LNCAP (cell line): Measurements from ENCODE around the gene GLRX3.

Experiments used
- CTCF ChIP-seq: fragments of 450-650 bp; IDR thresholded peaks from 2 replicates; pipeline ENCODE4 v1.5.1; 2017; ENCODE audit warnings: mild to moderate bottlenecking

The GLRX3 gene

GRCh38 chr10:130111113-130111851 lies 24.9 kb upstream of the GLRX3 start:
- no peak for TF ChIP-seq CTCF

- TF ChIP-seq CTCF, result no peak
These were observed 24.4 kb upstream of the GLRX3 start for GRCh38 chr10:130111852-130112180.

- TF ChIP-seq CTCF, result no peak
These were observed 23.4 kb upstream of the GLRX3 start for GRCh38 chr10:130112821-130113220.

GRCh38 chr10:130121486-130122079 lies 14.6 kb upstream of the GLRX3 start:
- TF ChIP-seq CTCF, result no peak

DNA sequence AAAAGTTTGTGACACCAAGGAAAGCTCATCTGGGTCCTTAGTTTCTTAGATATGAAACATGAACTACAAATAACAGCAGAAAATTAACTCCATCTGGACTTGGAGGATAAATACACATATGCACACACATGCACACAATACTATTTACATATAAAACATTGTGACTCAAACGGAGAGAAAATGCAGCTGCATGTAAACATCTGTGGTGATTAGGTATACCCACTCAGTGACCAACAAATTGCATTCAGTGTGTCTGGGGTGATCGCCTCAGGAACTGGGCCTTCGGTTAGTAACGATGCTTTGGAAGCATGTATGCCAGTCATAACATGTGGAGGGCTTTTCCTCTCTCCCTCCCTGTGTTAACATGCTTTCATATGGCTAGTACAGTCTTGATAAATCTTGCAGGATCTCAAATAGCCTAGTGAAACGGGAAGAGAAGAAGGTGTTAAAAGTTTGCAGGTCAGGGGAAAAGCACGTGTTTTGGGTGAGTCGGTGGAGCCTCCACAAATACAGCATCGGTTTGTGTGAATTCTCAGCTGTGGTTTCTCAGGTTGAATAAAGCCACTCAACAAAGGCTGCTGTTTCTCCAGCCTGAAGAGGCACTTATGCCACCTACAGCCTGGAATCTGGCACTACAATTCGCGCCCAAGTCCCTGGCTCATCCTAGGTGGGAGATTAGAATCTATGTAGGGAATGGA lies 8.7 kb upstream of the GLRX3 start:
- peak; percentile 84 for TF ChIP-seq CTCF

DNA sequence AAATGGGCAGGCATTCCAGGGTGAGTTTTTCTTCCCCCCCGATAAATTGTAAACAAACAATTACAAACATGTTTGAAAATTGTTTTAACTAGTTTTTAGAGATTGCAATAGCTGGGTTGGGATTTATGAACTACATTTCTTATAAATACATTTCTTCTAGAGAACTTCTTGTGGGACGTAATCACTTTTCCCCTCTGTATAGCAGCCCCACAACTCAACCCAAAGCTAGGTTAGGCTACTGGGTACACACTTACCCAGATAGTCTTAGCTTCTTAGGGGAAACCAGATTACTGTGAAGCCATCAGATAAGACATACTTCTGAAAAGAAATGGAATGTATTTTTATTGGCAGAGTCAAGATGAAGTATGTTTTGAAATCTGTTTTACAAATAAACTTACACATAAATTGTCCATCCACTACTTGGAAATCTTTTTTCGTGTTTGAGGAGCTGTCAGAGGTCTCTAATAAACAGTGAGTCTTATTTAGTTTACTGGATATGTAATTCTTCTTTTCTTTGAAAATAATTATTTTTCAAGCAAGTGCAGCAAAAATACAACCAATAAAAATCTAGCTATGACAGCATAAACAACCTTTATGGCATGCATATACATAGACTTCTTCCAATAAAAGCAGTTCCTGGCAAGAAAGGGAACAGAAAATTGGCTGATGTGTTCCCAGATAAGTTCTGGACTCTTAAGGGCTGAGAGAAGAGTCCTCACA lies 8.0 kb upstream of the GLRX3 start:
- TF ChIP-seq CTCF, result no peak; the same call in 1 of the 2 replicates

- no peak for TF ChIP-seq CTCF
These were observed 7.3 kb upstream of the GLRX3 start for GRCh38 chr10:130128922-130129321.
